ENCODE results near the gene MINK1. TPM values are rescaled to one million over a fixed set of nuclear protein-coding genes. Genes with fewer than 3 reads are reported as not detected.
A peak's percentile ranks its signal among the peaks of the same experiment; 100 is the strongest.

Gene MINK1
- total and polyA plus RNA-seq, 10 of the 15 experiments (the other 5 are each of a cell fraction or from before 2014, with no cell fraction given) = 0.08 to 55.6 (median 15.0) TPM

DNA sequence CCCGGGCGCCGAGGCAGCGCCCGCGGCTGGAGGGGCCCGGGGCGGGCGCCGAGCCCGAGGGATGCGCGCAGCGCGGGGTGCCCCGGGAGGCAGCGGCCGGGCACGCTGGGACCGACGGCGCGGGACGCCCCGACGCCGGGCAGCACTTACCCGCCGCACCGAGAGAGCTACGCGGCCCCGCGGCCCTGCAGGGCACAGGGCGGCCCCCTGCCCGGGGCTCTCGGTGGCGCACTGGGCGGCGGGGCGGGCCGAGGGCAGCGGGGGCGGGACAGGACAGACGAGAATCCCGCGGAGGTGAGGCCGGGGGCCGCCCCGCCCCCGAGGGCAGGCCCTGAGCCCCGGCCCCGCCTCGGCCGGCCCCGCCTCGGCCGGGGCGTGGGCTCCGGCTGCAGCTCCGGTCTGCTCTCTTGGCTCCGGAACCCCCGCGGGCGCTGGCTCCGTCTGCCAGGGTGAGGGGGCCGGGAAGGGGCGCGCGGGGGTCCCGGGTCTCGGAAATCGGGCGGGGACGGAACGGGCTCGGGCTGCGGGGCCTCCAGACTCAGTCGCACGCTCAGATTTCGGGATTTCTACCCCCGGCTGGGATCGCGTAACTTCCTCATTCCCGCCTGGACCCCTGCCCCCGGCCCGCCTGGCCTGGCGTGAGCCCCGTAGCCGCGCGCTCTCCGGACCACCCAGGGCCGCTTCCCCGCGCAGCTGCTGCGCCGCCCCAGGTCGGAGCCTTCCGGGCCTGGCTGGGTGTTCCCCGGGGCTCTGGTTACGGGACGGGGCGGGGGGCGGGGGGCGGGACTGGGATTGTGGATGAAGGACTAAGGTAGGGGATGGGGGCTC is 26.1 kb upstream of the MINK1 start, which contains the start of gene PLD2:
Gene PLD2 (plus strand): TSS at position 376 of the 828 bp plus-strand sequence. CDS start 621 bp downstream, outside the sequence.
- intact Hi-C loops (cut with micrococcal nuclease; ENCODE audit: unreplicated experiment) (no loop called here), in situ Hi-C loops (cut with MboI) (no loop called here)
- Histone ChIP-seq H3K9ac (ENCODE audit: control insufficient read depth, insufficient read depth, low read length) (peak within 1 kb of the TSS; percentile 73), H3K4me1 (ENCODE audit: control insufficient read depth, insufficient read depth, low read length) (peaks cover 4% of the 10 kb centered on the region), H3K27me3 (replicated peaks in 1 of 2; ENCODE audit: control insufficient read depth in 2 of 2, insufficient read depth in 2 of 2, low read length in 1 of 2) (no peaks in the 10 kb centered on the region), H4K20me1 (ENCODE audit: control insufficient read depth, insufficient read depth) (no peaks in the 10 kb centered on the region), H3K36me3 (ENCODE audit: control insufficient read depth in 2 of 2, insufficient read depth in 2 of 2, low read length in 1 of 2) (no peaks in the 10 kb centered on the region), H3K27ac (ENCODE audit: control insufficient read depth, insufficient read depth) (no peak within 1 kb of the TSS), H3K4me2 (ENCODE audit: control insufficient read depth, insufficient read depth) (peak within 1 kb of the TSS; percentile 86), H3K4me3 (peak within 1 kb of the TSS; percentile 76), H3K9me3 (replicated peaks; ENCODE audit: control insufficient read depth, insufficient read depth, low read length) (no peaks in the 10 kb centered on the region), H3K79me2 (ENCODE audit: control insufficient read depth, insufficient read depth, low read length) (no peaks in the 10 kb centered on the region), H2AFZ (ENCODE audit: control insufficient read depth, low read depth, low read length) (peak within 1 kb of the TSS; percentile 80)
- ATAC-seq = peak; percentile 100
- BruUV-seq (replicated peaks) = no TSS peak
- ChIA-PET CTCF (interaction anchor here (0.6 to 1.7 kb wide), 4 partner anchors 11 to 85 kb away, joined by 3 to 7 read pairs (median 5); partner anchors contain the start of gene PSMB6), RAD21 (ENCODE audit: unreplicated experiment) (interaction anchor here (1.3 to 1.6 kb wide), 3 partner anchors 10 to 97 kb away, joined by 3 to 5 read pairs (median 3); partner anchors contain the start of gene ARRB2), SMC1A (ENCODE audit: uncharacterized antibody, unreplicated experiment) (interaction anchor here (0.7 kb wide), 1 partner anchor 11 kb away, joined by 3 read pairs; the partner anchor contains the start of gene PSMB6), POLR2A (interaction anchor here (0.8 to 1.8 kb wide), 5 partner anchors 9 to 29 kb away, joined by 3 to 14 read pairs (median 4); partner anchors contain the start of gene PSMB6)
- 2% methylated on average over 40 of the region's 106 CpGs for WGBS (ENCODE audit: insufficient coverage, insufficient replicate concordance, low lambda C conversion rate, missing lambda C conversion rate)
- no peak for DNase-seq (ENCODE audit: low read depth, low spot score)
- FAIRE-seq = no peak
- TF ChIP-seq NR2F1 (conservative IDR thresholded peaks at IDR 0.05) = peak; percentile 29; the same call in 1 of the 2 replicates
- no peak for TF ChIP-seq GABPA (IDR thresholded peaks at IDR 0.05; ENCODE audit: low read depth)
- peak; percentile 45; the same call in 1 of the 2 replicates for TF ChIP-seq BRCA1 (IDR thresholded peaks at IDR 0.05; ENCODE audit: low read depth, low read length)
- no peak for TF ChIP-seq CBFB (IDR thresholded peaks at IDR 0.05; ENCODE audit: low read depth)
- TF ChIP-seq YY1 (IDR thresholded peaks at IDR 0.05; ENCODE audit: low read depth, low read length) = 0 out of 2 replicates have a peak, but pooled peaks have one; percentile 10
- peak; percentile 92 for TF ChIP-seq IKZF1 (conservative IDR thresholded peaks at IDR 0.05)
- TF ChIP-seq POLR2A (IDR thresholded peaks at IDR 0.05; ENCODE audit: low read depth, low read length) = peak; percentile 80
- TF ChIP-seq POU2F2 (IDR thresholded peaks at IDR 0.05; ENCODE audit: borderline replicate concordance, low read depth, low read length) = 0 out of 3 replicates have a peak, but pooled peaks have one; percentile 11
- TF ChIP-seq, protein P1, sequence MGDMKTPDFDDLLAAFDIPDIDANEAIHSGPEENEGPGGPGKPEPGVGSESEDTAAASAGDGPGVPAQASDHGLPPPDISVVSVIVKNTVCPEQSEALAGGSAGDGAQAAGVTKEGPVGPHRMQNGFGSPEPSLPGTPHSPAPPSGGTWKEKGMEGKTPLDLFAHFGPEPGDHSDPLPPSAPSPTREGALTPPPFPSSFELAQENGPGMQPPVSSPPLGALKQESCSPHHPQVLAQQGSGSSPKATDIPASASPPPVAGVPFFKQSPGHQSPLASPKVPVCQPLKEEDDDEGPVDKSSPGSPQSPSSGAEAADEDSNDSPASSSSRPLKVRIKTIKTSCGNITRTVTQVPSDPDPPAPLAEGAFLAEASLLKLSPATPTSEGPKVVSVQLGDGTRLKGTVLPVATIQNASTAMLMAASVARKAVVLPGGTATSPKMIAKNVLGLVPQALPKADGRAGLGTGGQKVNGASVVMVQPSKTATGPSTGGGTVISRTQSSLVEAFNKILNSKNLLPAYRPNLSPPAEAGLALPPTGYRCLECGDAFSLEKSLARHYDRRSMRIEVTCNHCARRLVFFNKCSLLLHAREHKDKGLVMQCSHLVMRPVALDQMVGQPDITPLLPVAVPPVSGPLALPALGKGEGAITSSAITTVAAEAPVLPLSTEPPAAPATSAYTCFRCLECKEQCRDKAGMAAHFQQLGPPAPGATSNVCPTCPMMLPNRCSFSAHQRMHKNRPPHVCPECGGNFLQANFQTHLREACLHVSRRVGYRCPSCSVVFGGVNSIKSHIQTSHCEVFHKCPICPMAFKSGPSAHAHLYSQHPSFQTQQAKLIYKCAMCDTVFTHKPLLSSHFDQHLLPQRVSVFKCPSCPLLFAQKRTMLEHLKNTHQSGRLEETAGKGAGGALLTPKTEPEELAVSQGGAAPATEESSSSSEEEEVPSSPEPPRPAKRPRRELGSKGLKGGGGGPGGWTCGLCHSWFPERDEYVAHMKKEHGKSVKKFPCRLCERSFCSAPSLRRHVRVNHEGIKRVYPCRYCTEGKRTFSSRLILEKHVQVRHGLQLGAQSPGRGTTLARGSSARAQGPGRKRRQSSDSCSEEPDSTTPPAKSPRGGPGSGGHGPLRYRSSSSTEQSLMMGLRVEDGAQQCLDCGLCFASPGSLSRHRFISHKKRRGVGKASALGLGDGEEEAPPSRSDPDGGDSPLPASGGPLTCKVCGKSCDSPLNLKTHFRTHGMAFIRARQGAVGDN (IDR thresholded peaks at IDR 0.05) = 0 out of 2 replicates have a peak, but pooled peaks have one; percentile 29
- TF ChIP-seq BHLHE40 (IDR thresholded peaks at IDR 0.05; ENCODE audit: borderline replicate concordance in 1 of 2, low read depth in 2 of 2, low read length in 1 of 2) = peak in 1 of 2 experiments; percentile 39; a peak in 1 of 4 replicates
- TF ChIP-seq EGR1 (IDR thresholded peaks at IDR 0.05; ENCODE audit: borderline replicate concordance in 1 of 2, low read depth in 2 of 2, low read length in 2 of 2) = peak in 1 of 2 experiments; percentile 84; a peak in 1 of 3 replicates
- TF ChIP-seq RCOR1 (conservative IDR thresholded peaks at IDR 0.05; ENCODE audit: low read depth, low read length) = no peak
- peak; percentile 80; the same call in 1 of the 2 replicates for TF ChIP-seq LARP7 (IDR thresholded peaks at IDR 0.05)
- no peak for TF ChIP-seq CBX3 (IDR thresholded peaks at IDR 0.05; ENCODE audit: borderline replicate concordance, low read depth)
- peak; percentile 76 for TF ChIP-seq DPF2 (IDR thresholded peaks at IDR 0.05)
- TF ChIP-seq MXI1 (IDR thresholded peaks at IDR 0.05; ENCODE audit: low read depth, low read length) = peak; percentile 38
- TF ChIP-seq TAF1 (IDR thresholded peaks at IDR 0.05; ENCODE audit: borderline replicate concordance, low read depth, low read length) = peak; percentile 55; the same call in 1 of the 2 replicates
- TF ChIP-seq MEF2B (IDR thresholded peaks at IDR 0.05; ENCODE audit: partially characterized antibody, poor library complexity, severe bottlenecking) = peak; percentile 15
- TF ChIP-seq KDM1A (IDR thresholded peaks at IDR 0.05; ENCODE audit: borderline replicate concordance) = no peak
- TF ChIP-seq BACH1 (IDR thresholded peaks at IDR 0.05; ENCODE audit: borderline replicate concordance) = peak; percentile 33
- TF ChIP-seq SMAD5 (IDR thresholded peaks at IDR 0.05; ENCODE audit: low read depth) = no peak
- no peak for TF ChIP-seq STAT3 (IDR thresholded peaks at IDR 0.05; ENCODE audit: low read depth, low read length)
